Measurements from ENCODE around the gene LZTR1. TPM values are rescaled to one million over a fixed set of nuclear protein-coding genes. Genes with fewer than 3 reads are reported as not detected.

Gene LZTR1
- total RNA-seq, 1 donor from 2014 or later = 21.9 TPM

GRCh38 chr22:21009638-21010425 is 27.7 kb downstream of the LZTR1 start:
- Mint-ChIP-seq H3K4me3 (no peak overlapping the region), H3K4me1 (peaks cover 39% of the 10 kb centered on the region), H3K36me3 (peaks cover 26% of the 10 kb centered on the region), H3K27me3 (ENCODE audit: insufficient read depth, low read depth) (peaks cover 7% of the 10 kb centered on the region), H3K9me3 (no peaks in the 10 kb centered on the region), H3K27ac (no peak overlapping the region)
- Histone ChIP-seq H2AFZ (replicated peaks) (no peak overlapping the region), H3K4me2 (no peak overlapping the region), H3K4me1 (peaks cover 11% of the 10 kb centered on the region), H4K20me1 (ENCODE audit: low read depth) (peaks cover 23% of the 10 kb centered on the region), H3K79me2 (ENCODE audit: low read depth) (no peaks in the 10 kb centered on the region), H3K27ac (no peak overlapping the region), H3K9me3 (ENCODE audit: low read depth) (no peaks in the 10 kb centered on the region), H3K9ac (no peak overlapping the region), H3K4me3 (no peak overlapping the region), H3F3A (ENCODE audit: low read depth) (peaks cover 21% of the 10 kb centered on the region), H3K36me3 (no peaks in the 10 kb centered on the region), H3K27me3 (no peaks in the 10 kb centered on the region)
- DNase-seq (ENCODE audit: low spot score) = peak; percentile 88
- TF ChIP-seq EZH2phosphoT487 (IDR thresholded peaks at IDR 0.05) = no peak
- TF ChIP-seq EZH2 (IDR thresholded peaks at IDR 0.05) = no peak
- TF ChIP-seq CTCF (IDR thresholded peaks at IDR 0.05) = no peak

GRCh38 chr22:21010426-21011113 is 28.5 kb downstream of the LZTR1 start:
- Histone ChIP-seq H3K79me2 (ENCODE audit: low read depth) (no peaks in the 10 kb centered on the region), H3K27ac (no peak overlapping the region), H3F3A (ENCODE audit: low read depth) (peaks cover 28% of the 10 kb centered on the region), H4K20me1 (ENCODE audit: low read depth) (peaks cover 23% of the 10 kb centered on the region), H3K4me3 (no peak overlapping the region), H3K27me3 (no peaks in the 10 kb centered on the region), H3K36me3 (no peaks in the 10 kb centered on the region), H3K4me2 (no peak overlapping the region), H3K9me3 (ENCODE audit: low read depth) (no peaks in the 10 kb centered on the region), H3K4me1 (peaks cover 18% of the 10 kb centered on the region), H2AFZ (replicated peaks) (no peak overlapping the region), H3K9ac (no peak overlapping the region)
- Mint-ChIP-seq H3K36me3 (peaks cover 26% of the 10 kb centered on the region), H3K9me3 (no peaks in the 10 kb centered on the region), H3K27ac (no peak overlapping the region), H3K4me3 (no peak overlapping the region), H3K27me3 (ENCODE audit: insufficient read depth, low read depth) (peaks cover 7% of the 10 kb centered on the region), H3K4me1 (peaks cover 47% of the 10 kb centered on the region)
- DNase-seq (ENCODE audit: low spot score) = no peak
- TF ChIP-seq EZH2phosphoT487 (IDR thresholded peaks at IDR 0.05) = no peak
- TF ChIP-seq EZH2 (IDR thresholded peaks at IDR 0.05) = no peak
- TF ChIP-seq CTCF (IDR thresholded peaks at IDR 0.05) = no peak

GRCh38 chr22:21012446-21013407 is 30.6 kb downstream of the LZTR1 start:
- DNase-seq (ENCODE audit: low spot score) = no peak
- Histone ChIP-seq H4K20me1 (ENCODE audit: low read depth) (peaks cover 20% of the 10 kb centered on the region), H3F3A (ENCODE audit: low read depth) (peaks cover 28% of the 10 kb centered on the region), H3K4me3 (peak overlapping the region; percentile 64), H3K27me3 (no peaks in the 10 kb centered on the region), H3K36me3 (no peaks in the 10 kb centered on the region), H3K9me3 (ENCODE audit: low read depth) (no peaks in the 10 kb centered on the region), H3K4me2 (peak overlapping the region; percentile 89), H3K9ac (no peak overlapping the region), H3K79me2 (ENCODE audit: low read depth) (no peaks in the 10 kb centered on the region), H3K4me1 (peaks cover 23% of the 10 kb centered on the region), H3K27ac (no peak overlapping the region), H2AFZ (replicated peaks) (no peak overlapping the region)
- TF ChIP-seq EZH2phosphoT487 (IDR thresholded peaks at IDR 0.05) (no peak), EZH2 (IDR thresholded peaks at IDR 0.05) (no peak), CTCF (IDR thresholded peaks at IDR 0.05) (no peak)
- Mint-ChIP-seq H3K36me3 (peaks cover 17% of the 10 kb centered on the region), H3K4me1 (peaks cover 63% of the 10 kb centered on the region), H3K27ac (peak overlapping the region; percentile 92), H3K9me3 (no peaks in the 10 kb centered on the region), H3K4me3 (peak overlapping the region; percentile 96), H3K27me3 (ENCODE audit: insufficient read depth, low read depth) (peaks cover 6% of the 10 kb centered on the region)
